GM19467 (cell line): ENCODE data around the gene WDR45B.

Experiments
- ATAC-seq: cut with Tn5 transposase; IDR thresholded peaks from one replicate; pipeline ENCODE4 v1.9.1; 2021; ENCODE audit warnings: mild to moderate bottlenecking, moderate library complexity; ENCODE audit not compliant: unreplicated experiment

The WDR45B gene

GRCh38 chr17:82602986-82603710, 45.1 kb downstream of the WDR45B start:
- ATAC-seq, result no peak

- no peak for ATAC-seq
Measured at GRCh38 chr17:82602487-82602886, 45.8 kb downstream of the WDR45B start.

GRCh38 chr17:82601447-82602000, 46.7 kb downstream of the WDR45B start:
- ATAC-seq, result no peak

- ATAC-seq, result no peak
Measured at GRCh38 chr17:82600731-82601446, 47.4 kb downstream of the WDR45B start.

- no peak for ATAC-seq
Measured at GRCh38 chr17:82599674-82600661, 48.3 kb downstream of the WDR45B start.

GRCh38 chr17:82598256-82599119, 49.8 kb downstream of the WDR45B start:
- ATAC-seq, result no peak

GRCh38 chr17:82596837-82597672, 51.2 kb downstream of the WDR45B start:
- ATAC-seq, result no peak

- ATAC-seq, result no peak
Measured at GRCh38 chr17:82596296-82596695, 51.9 kb downstream of the WDR45B start.

- no peak for ATAC-seq
Measured at GRCh38 chr17:82595893-82596292, 52.4 kb downstream of the WDR45B start.

GRCh38 chr17:82594571-82594970, 53.7 kb downstream of the WDR45B start:
- ATAC-seq, result no peak

- ATAC-seq, result no peak
Measured at GRCh38 chr17:82593590-82594087, 54.6 kb downstream of the WDR45B start.

GRCh38 chr17:82592767-82593589, 55.3 kb downstream of the WDR45B start:
- no peak for ATAC-seq

GRCh38 chr17:82592289-82592766, 55.9 kb downstream of the WDR45B start:
- no peak for ATAC-seq

- ATAC-seq, result no peak
Measured at GRCh38 chr17:82590881-82591539, 57.2 kb downstream of the WDR45B start.

GRCh38 chr17:82590216-82590615, 58.0 kb downstream of the WDR45B start:
- no peak for ATAC-seq

GRCh38 chr17:82589851-82590180, 58.4 kb downstream of the WDR45B start:
- no peak for ATAC-seq
